ENCODE data around the gene PCDHGA7. TPM values are rescaled to one million over a fixed set of nuclear protein-coding genes. Genes with fewer than 3 reads are reported as not detected.
A peak's percentile ranks its signal among the peaks of the same experiment; 100 is the strongest.
"Not testable (repeated sequence)": the region's sequence is repeated elsewhere in the genome, so short reads cannot be mapped to it uniquely, and the experiment has no call there.

PCDHGA7 gene
- total and polyA plus RNA-seq, 4 experiments from 2014 or later: 0.26 to 0.44 TPM; not detected in 2

GRCh38 chr5:141432308-141432707 lies 49.8 kb downstream of the PCDHGA7 start:
- peak overlapping the region in 1 of 8 donors; percentile 62 for H3K4me3 Mint-ChIP-seq
- H3K4me1 Mint-ChIP-seq: peaks cover 5 to 17% (median 6%) of the 10 kb centered on the region in 4 donors
- H3K4me1 ChIP-seq (ENCODE audit: insufficient read depth, low read length); H3K4me3 ChIP-seq (ENCODE audit: low read length in 2 of 2); H3K9me3 ChIP-seq (ENCODE audit: control insufficient read depth in 1 of 2, low read length in 2 of 2); POLR2A ChIA-PET (ENCODE audit: partially characterized antibody); intact Hi-C loops (cut with micrococcal nuclease); DNase-seq; H3K27ac ChIP-seq (ENCODE audit: low read depth, low read length); CTCF ChIA-PET (ENCODE audit: partially characterized antibody); H3K36me3 ChIP-seq (ENCODE audit: insufficient read depth, low read length): not testable (repeated sequence)
- peak overlapping the region in 1 of 7 donors; percentile 15 for H3K27ac Mint-ChIP-seq
- H3K27me3 ChIP-seq (ENCODE audit: insufficient read depth, low read length): peaks cover 14% of the 10 kb centered on the region
- H3K36me3 Mint-ChIP-seq: peaks cover 11 to 17% of the 10 kb centered on the region in 2 donors
- H3K27me3 Mint-ChIP-seq: peaks cover 33 to 42% of the 10 kb centered on the region in 2 donors
- H3K9me3 Mint-ChIP-seq: peaks cover 0 to 63% (median 44%) of the 10 kb centered on the region in 8 donors

- H3K27ac ChIP-seq (ENCODE audit: low read depth, low read length); CTCF ChIA-PET (ENCODE audit: partially characterized antibody); H3K4me3 ChIP-seq (ENCODE audit: low read length in 2 of 2); H3K36me3 ChIP-seq (ENCODE audit: insufficient read depth, low read length); intact Hi-C loops (cut with micrococcal nuclease); POLR2A ChIA-PET (ENCODE audit: partially characterized antibody); H3K9me3 ChIP-seq (ENCODE audit: control insufficient read depth in 1 of 2, low read length in 2 of 2); H3K4me1 ChIP-seq (ENCODE audit: insufficient read depth, low read length); DNase-seq: not testable (repeated sequence)
- peaks cover 14% of the 10 kb centered on the region for H3K27me3 ChIP-seq (ENCODE audit: insufficient read depth, low read length)
- Mint-ChIP-seq H3K27me3 (peaks cover 32 to 42% of the 10 kb centered on the region in 2 donors), H3K27ac (peak overlapping the region in 1 of 7 donors; percentile 27), H3K4me1 (peaks cover 5 to 17% (median 6%) of the 10 kb centered on the region in 4 donors), H3K9me3 (peaks cover 0 to 62% (median 44%) of the 10 kb centered on the region in 8 donors), H3K36me3 (peaks cover 11 to 17% of the 10 kb centered on the region in 2 donors), H3K4me3 (peak overlapping the region in 1 of 8 donors; percentile 8)
Measured at GRCh38 chr5:141432726-141433125, 50.2 kb downstream of the PCDHGA7 start.

- H3K27ac Mint-ChIP-seq: no peak overlapping the region
- H3K27me3 Mint-ChIP-seq: peaks cover 28 to 36% of the 10 kb centered on the region in 2 donors
- no peak for DNase-seq
- Histone ChIP-seq H3K36me3 (ENCODE audit: insufficient read depth, low read length) (no peaks in the 10 kb centered on the region), H3K4me3 (ENCODE audit: low read length in 2 of 2) (no peak overlapping the region), H3K4me1 (ENCODE audit: insufficient read depth, low read length) (no peaks in the 10 kb centered on the region), H3K9me3 (ENCODE audit: control insufficient read depth in 1 of 2, low read length in 2 of 2) (peaks cover 0 to 5% of the 10 kb centered on the region in 2 donors), H3K27me3 (ENCODE audit: insufficient read depth, low read length) (peaks cover 14% of the 10 kb centered on the region), H3K27ac (ENCODE audit: low read depth, low read length) (no peak overlapping the region)
- ChIA-PET CTCF (ENCODE audit: partially characterized antibody) (no interaction called here), POLR2A (ENCODE audit: partially characterized antibody) (no interaction called here)
- intact Hi-C loops (cut with micrococcal nuclease): no loop called here
- peaks cover 5 to 17% (median 6%) of the 10 kb centered on the region in 4 donors for H3K4me1 Mint-ChIP-seq
- H3K36me3 Mint-ChIP-seq: peaks cover 8 to 14% of the 10 kb centered on the region in 2 donors
- peak overlapping the region in 1 of 8 donors; percentile 25 for H3K4me3 Mint-ChIP-seq
- H3K9me3 Mint-ChIP-seq: peaks cover 0 to 53% (median 37%) of the 10 kb centered on the region in 8 donors
Measured at GRCh38 chr5:141434006-141434405, 51.5 kb downstream of the PCDHGA7 start.

Other genes starting within 250 kb of the PCDHGA7 start
Only the 30 nearest of the 36 such genes appear.
- gene PCDHB9, start 195.6 kb upstream of the PCDHGA7 start, total RNA-seq: under 1 TPM; 0.44 TPM
- under 1 TPM in 1 of 2 donors, not detected in 1; 0.62 TPM for gene PCDHB9, start 195.6 kb upstream of the PCDHGA7 start, polyA plus RNA-seq
- under 1 TPM in 1 of 2 experiments, not detected in 1; 0.15 TPM for gene PCDHB10, start 190.4 kb upstream of the PCDHGA7 start, total RNA-seq
- gene PCDHB10, start 190.4 kb upstream of the PCDHGA7 start, polyA plus RNA-seq: not detected
- not detected for gene PCDHB11, start 183.1 kb upstream of the PCDHGA7 start, total RNA-seq
- gene PCDHB11, start 183.1 kb upstream of the PCDHGA7 start, polyA plus RNA-seq: not detected
- not detected for gene PCDHB12, start 174.0 kb upstream of the PCDHGA7 start, total RNA-seq
- not detected for gene PCDHB12, start 174.0 kb upstream of the PCDHGA7 start, polyA plus RNA-seq
- under 1 TPM; 0.09 to 0.11 TPM for gene PCDHB13, start 168.8 kb upstream of the PCDHGA7 start, total RNA-seq
- gene PCDHB13, start 168.8 kb upstream of the PCDHGA7 start, polyA plus RNA-seq: not detected
- gene PCDHB14, start 159.4 kb upstream of the PCDHGA7 start, total RNA-seq: under 1 TPM; 0.14 to 0.15 TPM
- gene PCDHB14, start 159.4 kb upstream of the PCDHGA7 start, polyA plus RNA-seq: not detected
- under 1 TPM; 0.17 to 0.53 TPM for gene PCDHB15, start 137.3 kb upstream of the PCDHGA7 start, total RNA-seq
- gene PCDHB15, start 137.3 kb upstream of the PCDHGA7 start, polyA plus RNA-seq: not detected
- under 1 TPM; 0.38 to 0.91 TPM for gene SLC25A2, start 78.7 kb upstream of the PCDHGA7 start, total RNA-seq
- not detected for gene SLC25A2, start 78.7 kb upstream of the PCDHGA7 start, polyA plus RNA-seq
- 100 to 1,000 TPM; 109 to 119 TPM for gene TAF7, start 62.0 kb upstream of the PCDHGA7 start, total RNA-seq
- 100 to 1,000 TPM; 165 to 216 TPM for gene TAF7, start 62.0 kb upstream of the PCDHGA7 start, polyA plus RNA-seq
- gene PCDHGA1, start 52.2 kb upstream of the PCDHGA7 start, total RNA-seq: under 1 TPM; 0.58 to 0.78 TPM
- gene PCDHGA1, start 52.2 kb upstream of the PCDHGA7 start, polyA plus RNA-seq: not detected
- under 1 TPM; 0.19 to 0.23 TPM for gene PCDHGA2, start 44.0 kb upstream of the PCDHGA7 start, total RNA-seq
- not detected for gene PCDHGA2, start 44.0 kb upstream of the PCDHGA7 start, polyA plus RNA-seq
- gene PCDHGA3, start 38.9 kb upstream of the PCDHGA7 start, total RNA-seq: under 1 TPM; 0.17 to 0.26 TPM
- gene PCDHGA3, start 38.9 kb upstream of the PCDHGA7 start, polyA plus RNA-seq: under 1 TPM in 1 of 2 donors, not detected in 1; 0.23 TPM
- under 1 TPM; 0.17 to 0.26 TPM for gene PCDHGB1, start 32.6 kb upstream of the PCDHGA7 start, total RNA-seq
- not detected for gene PCDHGB1, start 32.6 kb upstream of the PCDHGA7 start, polyA plus RNA-seq
- gene PCDHGA4, start 27.7 kb upstream of the PCDHGA7 start, total RNA-seq: under 1 TPM in 1 of 2 experiments, not detected in 1; 0.47 TPM
- gene PCDHGA4, start 27.7 kb upstream of the PCDHGA7 start, polyA plus RNA-seq: not detected
- gene PCDHGB2, start 22.7 kb upstream of the PCDHGA7 start, total RNA-seq: under 1 TPM; 0.55 to 0.64 TPM
- not detected for gene PCDHGB2, start 22.7 kb upstream of the PCDHGA7 start, polyA plus RNA-seq
- under 1 TPM; 0.28 to 0.44 TPM for gene PCDHGA5, start 18.6 kb upstream of the PCDHGA7 start, total RNA-seq
- not detected for gene PCDHGA5, start 18.6 kb upstream of the PCDHGA7 start, polyA plus RNA-seq
- under 1 TPM; 0.50 to 0.76 TPM for gene PCDHGB3, start 12.5 kb upstream of the PCDHGA7 start, total RNA-seq
- gene PCDHGB3, start 12.5 kb upstream of the PCDHGA7 start, polyA plus RNA-seq: not detected
- gene PCDHGA6, start 8.9 kb upstream of the PCDHGA7 start, total RNA-seq: under 1 TPM; 0.50 to 0.76 TPM
- gene PCDHGA6, start 8.9 kb upstream of the PCDHGA7 start, polyA plus RNA-seq: under 1 TPM in 1 of 2 donors, not detected in 1; 0.03 TPM
- gene PCDHGB4, start 5.0 kb downstream of the PCDHGA7 start, total RNA-seq: under 1 TPM; 0.19 to 0.23 TPM
- gene PCDHGB4, start 5.0 kb downstream of the PCDHGA7 start, polyA plus RNA-seq: under 1 TPM in 1 of 2 donors, not detected in 1; 0.13 TPM
- gene PCDHGA8, start 9.9 kb downstream of the PCDHGA7 start, total RNA-seq: under 1 TPM in 1 of 2 experiments, not detected in 1; 0.17 TPM
- gene PCDHGA8, start 9.9 kb downstream of the PCDHGA7 start, polyA plus RNA-seq: not detected
- under 1 TPM; 0.42 to 0.49 TPM for gene PCDHGB5, start 15.2 kb downstream of the PCDHGA7 start, total RNA-seq
- gene PCDHGB5, start 15.2 kb downstream of the PCDHGA7 start, polyA plus RNA-seq: under 1 TPM in 1 of 2 donors, not detected in 1; 0.39 TPM
- under 1 TPM; 0.17 to 0.25 TPM for gene PCDHGA9, start 20.0 kb downstream of the PCDHGA7 start, total RNA-seq
- gene PCDHGA9, start 20.0 kb downstream of the PCDHGA7 start, polyA plus RNA-seq: under 1 TPM in 1 of 2 donors, not detected in 1; 0.09 TPM
- gene PCDHGB6, start 25.3 kb downstream of the PCDHGA7 start, total RNA-seq: under 1 TPM; 0.22 to 0.26 TPM
- gene PCDHGB6, start 25.3 kb downstream of the PCDHGA7 start, polyA plus RNA-seq: under 1 TPM in 1 of 2 donors, not detected in 1; 0.11 TPM
- under 1 TPM; 0.25 to 0.35 TPM for gene PCDHGA10, start 30.2 kb downstream of the PCDHGA7 start, total RNA-seq
- not detected for gene PCDHGA10, start 30.2 kb downstream of the PCDHGA7 start, polyA plus RNA-seq
- under 1 TPM; 0.32 to 0.33 TPM for gene PCDHGB7, start 34.9 kb downstream of the PCDHGA7 start, total RNA-seq
- gene PCDHGB7, start 34.9 kb downstream of the PCDHGA7 start, polyA plus RNA-seq: under 1 TPM in 1 of 2 donors, not detected in 1; 0.03 TPM
- gene PCDHGA11, start 38.3 kb downstream of the PCDHGA7 start, total RNA-seq: under 1 TPM; 0.20 to 0.36 TPM
- not detected for gene PCDHGA11, start 38.3 kb downstream of the PCDHGA7 start, polyA plus RNA-seq
- under 1 TPM; 0.11 to 0.17 TPM for gene PCDHGA12, start 47.8 kb downstream of the PCDHGA7 start, total RNA-seq
- gene PCDHGA12, start 47.8 kb downstream of the PCDHGA7 start, polyA plus RNA-seq: not detected
- under 1 TPM in 1 of 2 experiments, not detected in 1; 0.17 TPM for gene PCDHGC3, start 93.2 kb downstream of the PCDHGA7 start, total RNA-seq
- gene PCDHGC3, start 93.2 kb downstream of the PCDHGA7 start, polyA plus RNA-seq: under 1 TPM in 1 of 2 donors, not detected in 1; 0.14 TPM
- not detected for gene PCDHGC4, start 102.3 kb downstream of the PCDHGA7 start, total RNA-seq
- gene PCDHGC4, start 102.3 kb downstream of the PCDHGA7 start, polyA plus RNA-seq: under 1 TPM in 1 of 2 donors, not detected in 1; 0.11 TPM
- not detected for gene PCDHGC5, start 106.3 kb downstream of the PCDHGA7 start, total RNA-seq
- not detected for gene PCDHGC5, start 106.3 kb downstream of the PCDHGA7 start, polyA plus RNA-seq

Data from CD4-positive, alpha-beta memory T cell (primary cell).